SK-N-MC (cell line): ENCODE data around the gene CSH2.
"Not testable (repeated sequence)": the region's sequence is repeated elsewhere in the genome, so short reads cannot be mapped to it uniquely, and the experiment has no call there.

Experiments
- EZH2 ChIP-seq: fragments of 200-600 bp; sonication (generic); IDR thresholded peaks from one replicate; pipeline ENCODE4 v1.6.1; 2017; ENCODE audit warnings: antibody characterized with exemption
- POLR2AphosphoS5 ChIP-seq: IDR thresholded peaks from 2 replicates; pipeline ENCODE4 v1.6.1; 2012; ENCODE audit warnings: mild to moderate bottlenecking, low read depth, low read length, borderline replicate concordance

GRCh38 chr17:63870292-63870665 lies 3.2 kb downstream of the CSH2 start:
- TF ChIP-seq POLR2AphosphoS5, EZH2: not testable (repeated sequence)
